HG03571 (cell line): ENCODE measurements around the gene DNAH10.

Experiments
- ATAC-seq: cut with Tn5 transposase; IDR thresholded peaks from one replicate; pipeline ENCODE4 v1.9.1; 2021; ENCODE audit not compliant: unreplicated experiment

The DNAH10 gene

GRCh38 chr12:123873793-123874192, 111.7 kb downstream of the DNAH10 start:
- ATAC-seq, result no peak

- no peak for ATAC-seq
Observed at GRCh38 chr12:123877968-123878367, 115.9 kb downstream of the DNAH10 start.

GRCh38 chr12:123879101-123879500, 117.0 kb downstream of the DNAH10 start:
- ATAC-seq, result no peak

- ATAC-seq, result no peak
Observed at GRCh38 chr12:123879691-123880090, 117.6 kb downstream of the DNAH10 start.

GRCh38 chr12:123882161-123882705, 120.1 kb downstream of the DNAH10 start:
- no peak for ATAC-seq

- no peak for ATAC-seq
Observed at GRCh38 chr12:123886258-123886657, 124.2 kb downstream of the DNAH10 start.

GRCh38 chr12:123886931-123887582, 125.0 kb downstream of the DNAH10 start:
- ATAC-seq, result no peak

- ATAC-seq, result no peak
Observed at GRCh38 chr12:123888989-123889388, 126.9 kb downstream of the DNAH10 start.

- ATAC-seq, result no peak
Observed at GRCh38 chr12:123889848-123890535, 127.9 kb downstream of the DNAH10 start.

- no peak for ATAC-seq
Observed at GRCh38 chr12:123890536-123890902, 128.4 kb downstream of the DNAH10 start.

- no peak for ATAC-seq
Observed at GRCh38 chr12:123891011-123891410, 128.9 kb downstream of the DNAH10 start.

- no peak for ATAC-seq
Observed at GRCh38 chr12:123891516-123892179, 129.5 kb downstream of the DNAH10 start.

- ATAC-seq, result no peak
Observed at GRCh38 chr12:123892180-123892559, 130.1 kb downstream of the DNAH10 start.

GRCh38 chr12:123892853-123893252, 130.8 kb downstream of the DNAH10 start:
- ATAC-seq, result no peak

GRCh38 chr12:123893276-123893675, 131.2 kb downstream of the DNAH10 start:
- no peak for ATAC-seq

- ATAC-seq, result no peak
Observed at GRCh38 chr12:123894823-123895345, 132.8 kb downstream of the DNAH10 start.

GRCh38 chr12:123895451-123895850, 133.3 kb downstream of the DNAH10 start:
- ATAC-seq, result no peak

- ATAC-seq, result no peak
Observed at GRCh38 chr12:123896767-123897166, 134.7 kb downstream of the DNAH10 start.

- ATAC-seq, result no peak
Observed at GRCh38 chr12:123897221-123897620, 135.1 kb downstream of the DNAH10 start.

GRCh38 chr12:123898673-123899072, 136.6 kb downstream of the DNAH10 start:
- no peak for ATAC-seq

- ATAC-seq, result no peak
Observed at GRCh38 chr12:123899368-123899767, 137.3 kb downstream of the DNAH10 start.
